DND-41 (cell line): ENCODE data around the gene LTN1.

Experiments used
- ATAC-seq: fragments of 200-7000 bp; cut with Tn5 transposase; 3 replicates; pipeline ENCODE4 v1.9.1; 2021; ENCODE audit warnings: low read depth; ENCODE audit not compliant: insufficient read depth
- DNase-seq: peaks from one replicate; pipeline ENCODE4 v3.0.0-alpha.2; 2020
- H2AFZ ChIP-seq: 2 replicates; pipeline ENCODE4 v1.6.0; 2012; ENCODE audit warnings: low read depth, low read length
- H3K27ac ChIP-seq: 2 replicates; pipeline ENCODE4 v1.5.1; 2012; ENCODE audit warnings: low read length, inconsistent platforms
- H3K27me3 ChIP-seq: fragments of 200-600 bp; sonication (generic); 2 replicates; pipeline ENCODE4 v1.6.0; 2012; ENCODE audit warnings: low read length, mild to moderate bottlenecking, inconsistent platforms; ENCODE audit not compliant: insufficient read depth, poor library complexity
- H3K36me3 ChIP-seq: 2 replicates; pipeline ENCODE4 v1.5.1; 2012; ENCODE audit warnings: low read length, inconsistent platforms; ENCODE audit not compliant: insufficient read depth
- H3K4me1 ChIP-seq: 2 replicates; pipeline ENCODE4 v1.5.1; 2012; ENCODE audit warnings: mild to moderate bottlenecking, low read length; ENCODE audit not compliant: insufficient read depth
- H3K4me2 ChIP-seq: 2 replicates; pipeline ENCODE4 v1.6.0; 2012; ENCODE audit warnings: mild to moderate bottlenecking, moderate library complexity, low read length, inconsistent platforms; ENCODE audit not compliant: insufficient read depth
- H3K4me3 ChIP-seq, 2 experiments: fragments of 200-600 bp in 1 of 2; shearing (Covaris generic) in 1 of 2; 2 replicates each; pipeline ENCODE4 v1.5.1; 2012 to 2016; ENCODE audit warnings: inconsistent platforms in 2 of 2, low read length in 2 of 2, mild to moderate bottlenecking in 2 of 2, low read depth in 1 of 2, moderate library complexity in 1 of 2
- H3K79me2 ChIP-seq: 2 replicates; pipeline ENCODE4 v1.6.0; 2012; ENCODE audit warnings: low read length, inconsistent platforms; ENCODE audit not compliant: insufficient read depth
- H3K9ac ChIP-seq: 2 replicates; pipeline ENCODE4 v1.6.0; 2012; ENCODE audit warnings: low read depth, mild to moderate bottlenecking, inconsistent platforms, low read length, moderate library complexity
- H3K9me3 ChIP-seq: 2 replicates; pipeline ENCODE4 v1.5.1; 2012; ENCODE audit warnings: low read length, moderate library complexity, mild to moderate bottlenecking, inconsistent platforms; ENCODE audit not compliant: insufficient read depth, severe bottlenecking
- H4K20me1 ChIP-seq: 2 replicates; pipeline ENCODE4 v1.6.0; 2012; ENCODE audit warnings: low read length; ENCODE audit not compliant: insufficient read depth
- CTCF ChIP-seq: IDR thresholded peaks from 2 replicates; pipeline ENCODE4 v1.5.1; 2012; ENCODE audit warnings: borderline replicate concordance, low read length, moderate library complexity, mild to moderate bottlenecking; ENCODE audit not compliant: poor library complexity, severe bottlenecking; ENCODE audit errors: extremely low read depth
- EZH2 ChIP-seq: IDR thresholded peaks from 3 replicates; pipeline ENCODE4 v1.6.1; 2012; ENCODE audit warnings: borderline replicate concordance, low read depth, mild to moderate bottlenecking, moderate library complexity, low read length, inconsistent platforms; ENCODE audit not compliant: severe bottlenecking

Gene LTN1

GRCh38 chr21:28913071-28913470 lies 79.6 kb downstream of the LTN1 start:
- TF ChIP-seq CTCF (no peak), EZH2 (no peak)
- DNase-seq (no peak), ATAC-seq (no peak)
- no peaks in the 10 kb centered on the region for H3K36me3 ChIP-seq
- no peaks in the 10 kb centered on the region for H3K27me3 ChIP-seq
- no peak overlapping the region for H3K4me2 ChIP-seq
- H3K9me3 ChIP-seq, result no peaks in the 10 kb centered on the region
- H3K4me1 ChIP-seq, result no peaks in the 10 kb centered on the region
- no peak overlapping the region for H3K27ac ChIP-seq
- no peak overlapping the region for H3K9ac ChIP-seq
- H3K79me2 ChIP-seq, result no peaks in the 10 kb centered on the region
- H2AFZ ChIP-seq, result no peak overlapping the region
- no peak overlapping the region for H3K4me3 ChIP-seq
- H4K20me1 ChIP-seq, result no peaks in the 10 kb centered on the region

- TF ChIP-seq CTCF, result no peak
- no peak for TF ChIP-seq EZH2
- ATAC-seq, result no peak
- Histone ChIP-seq H3K9ac (no peak overlapping the region), H3K27ac (no peak overlapping the region), H3K27me3 (no peaks in the 10 kb centered on the region), H4K20me1 (no peaks in the 10 kb centered on the region), H3K9me3 (no peaks in the 10 kb centered on the region), H3K36me3 (no peaks in the 10 kb centered on the region), H2AFZ (no peak overlapping the region), H3K4me2 (no peak overlapping the region), H3K79me2 (no peaks in the 10 kb centered on the region), H3K4me1 (no peaks in the 10 kb centered on the region), H3K4me3 (no peak overlapping the region)
- no peak for DNase-seq
These were observed 82.3 kb downstream of the LTN1 start for GRCh38 chr21:28910280-28910887.

GRCh38 chr21:28908351-28908750 lies 84.3 kb downstream of the LTN1 start:
- H3K79me2 ChIP-seq, result no peaks in the 10 kb centered on the region
- no peaks in the 10 kb centered on the region for H3K36me3 ChIP-seq
- no peak for TF ChIP-seq EZH2
- ATAC-seq (no peak), DNase-seq (no peak)
- no peak overlapping the region for H3K4me3 ChIP-seq
- no peaks in the 10 kb centered on the region for H3K9me3 ChIP-seq
- no peaks in the 10 kb centered on the region for H4K20me1 ChIP-seq
- no peak overlapping the region for H3K4me2 ChIP-seq
- H3K27ac ChIP-seq, result no peak overlapping the region
- no peaks in the 10 kb centered on the region for H3K27me3 ChIP-seq
- H3K9ac ChIP-seq, result no peak overlapping the region
- no peak overlapping the region for H2AFZ ChIP-seq
- H3K4me1 ChIP-seq, result no peaks in the 10 kb centered on the region

GRCh38 chr21:28906841-28907240 lies 85.8 kb downstream of the LTN1 start:
- no peak overlapping the region for H3K4me2 ChIP-seq
- no peak for TF ChIP-seq CTCF
- no peak for TF ChIP-seq EZH2
- no peak overlapping the region for H3K27ac ChIP-seq

More at GRCh38 chr21:28906841-28907240, 85.8 kb downstream of the LTN1 start:
- Histone ChIP-seq H2AFZ (no peak overlapping the region), H3K9me3 (no peaks in the 10 kb centered on the region), H3K4me3 (no peak overlapping the region), H3K79me2 (no peaks in the 10 kb centered on the region), H3K36me3 (no peaks in the 10 kb centered on the region), H4K20me1 (no peaks in the 10 kb centered on the region), H3K9ac (no peak overlapping the region), H3K4me1 (no peaks in the 10 kb centered on the region), H3K27me3 (no peaks in the 10 kb centered on the region)
- ATAC-seq (no peak), DNase-seq (no peak)
